ENCODE results near the gene UBE2G2. TPM values are rescaled to one million over a fixed set of nuclear protein-coding genes. Genes with fewer than 3 reads are reported as not detected.
A peak's percentile ranks its signal among the peaks of the same experiment; 100 is the strongest.

UBE2G2 gene
- total RNA-seq, 1 experiment from 2014 or later: 121 TPM

- no peak overlapping the region for H2AK5ac ChIP-seq (ENCODE audit: insufficient read length, low read length)
- no peaks in the 10 kb centered on the region for H3K79me1 ChIP-seq (ENCODE audit: insufficient read depth, low read depth, low read length, poor library complexity, severe bottlenecking)
- Mint-ChIP-seq H3K9me3 (peaks cover 0 to 11% of the 10 kb centered on the region in 2 experiments; a peak in 4 of 5 replicates), H3K4me1 (peaks cover 18 to 32% of the 10 kb centered on the region in 2 experiments), H3K4me3 (no peak overlapping the region), H3K27me3 (ENCODE audit: low read depth) (peaks cover 18% of the 10 kb centered on the region), H3K36me3 (ENCODE audit: insufficient read depth in 1 of 3, low read depth in 3 of 3) (peaks cover 5 to 15% (median 14%) of the 10 kb centered on the region in 3 experiments; a peak in 5 of 7 replicates), H3K27ac (no peak overlapping the region)
- no peak overlapping the region for H4K5ac ChIP-seq (ENCODE audit: insufficient read length, low read depth, low read length)
- peaks cover 3% of the 10 kb centered on the region; the same call in 1 of the 2 replicates for H3K4me1 ChIP-seq (ENCODE audit: insufficient read depth, low read length)
- H3K4me2 ChIP-seq (ENCODE audit: insufficient read depth, insufficient read length, low read length): no peak overlapping the region
- no peak overlapping the region for H2BK5ac ChIP-seq (ENCODE audit: insufficient read length, low read length)
- H3K56ac ChIP-seq (ENCODE audit: insufficient read length, low read depth, low read length): no peak overlapping the region
- H4K20me1 ChIP-seq (ENCODE audit: control insufficient read depth, insufficient read depth, insufficient read length): no peaks in the 10 kb centered on the region
- no peak overlapping the region for H3T11ph ChIP-seq (ENCODE audit: low read length)
- H4K91ac ChIP-seq (ENCODE audit: insufficient read length, low read depth, low read length): no peak overlapping the region
- H4K8ac ChIP-seq (replicated peaks; ENCODE audit: insufficient read length, low read depth, low read length): no peak overlapping the region
- no peak overlapping the region for H2BK12ac ChIP-seq (ENCODE audit: insufficient read length, low read depth, low read length)
- H3K23ac ChIP-seq (ENCODE audit: insufficient read length, low read depth, low read length): no peak overlapping the region
- H2BK20ac ChIP-seq (ENCODE audit: low read depth, low read length, poor library complexity, severe bottlenecking): no peak overlapping the region
- no peak overlapping the region for H3K9ac ChIP-seq (ENCODE audit: extremely low read depth, insufficient read length, low read length)
- no peaks in the 10 kb centered on the region for H3K27me3 ChIP-seq (ENCODE audit: insufficient read depth, low read length)
- no peak overlapping the region for H2BK120ac ChIP-seq (ENCODE audit: low read depth, low read length, poor library complexity, severe bottlenecking)
- H3K79me2 ChIP-seq (ENCODE audit: insufficient read depth, low read length): no peaks in the 10 kb centered on the region
- no peak overlapping the region for H2BK15ac ChIP-seq (ENCODE audit: low read depth, low read length)
- no CpG with 5 or more reads among the region's 5 CpGs for WGBS (ENCODE audit: extremely low coverage, insufficient read length, low lambda C conversion rate)
- H3K18ac ChIP-seq (ENCODE audit: insufficient read length, low read depth, low read length): no peak overlapping the region
- H3K4ac ChIP-seq (ENCODE audit: low read depth, low read length): no peak overlapping the region
- peak; percentile 8 for DNase-seq
- no peak overlapping the region for H3K27ac ChIP-seq (ENCODE audit: insufficient read length, low read depth, low read length)
- H2AFZ ChIP-seq (ENCODE audit: low read length): no peak overlapping the region
- H3K9me3 ChIP-seq (ENCODE audit: control insufficient read depth, low read depth, low read length): no peaks in the 10 kb centered on the region
- no peaks in the 10 kb centered on the region for H3K23me2 ChIP-seq (ENCODE audit: insufficient read length, low read depth, low read length, poor library complexity, severe bottlenecking)
- TF ChIP-seq CTCF (conservative IDR thresholded peaks at IDR 0.05): no peak
- no peak overlapping the region for H3K14ac ChIP-seq (ENCODE audit: insufficient read depth, low read length)
Observed at GRCh38 chr21:44755227-44755626, 46.4 kb downstream of the UBE2G2 start.

Measured in H9 (cell line).